ENCODE measurements around the gene GLTP. TPM values are rescaled to one million over a fixed set of nuclear protein-coding genes. Genes with fewer than 3 reads are reported as not detected.
A peak's percentile ranks its signal among the peaks of the same experiment; 100 is the strongest.

GLTP gene
- total RNA-seq, 1 donor from 2014 or later: 48.7 TPM

GRCh38 chr12:109879351-109880042 lies 844 bp downstream of the GLTP start:
- peak overlapping the region; percentile 98 for H3K4me3 Mint-ChIP-seq
- no peaks in the 10 kb centered on the region for H3K36me3 Mint-ChIP-seq
- no peak for DNase-seq (ENCODE audit: extremely low spot score, unreplicated experiment)
- TF ChIP-seq CTCF (conservative IDR thresholded peaks at IDR 0.05): no peak
- peaks cover 50% of the 10 kb centered on the region for H3K4me1 Mint-ChIP-seq (ENCODE audit: unreplicated experiment)
- peak overlapping the region; percentile 94 for H3K27ac Mint-ChIP-seq
- no peaks in the 10 kb centered on the region for H3K9me3 Mint-ChIP-seq
- H3K27me3 Mint-ChIP-seq: peaks cover 19% of the 10 kb centered on the region

- no peaks in the 10 kb centered on the region for H3K9me3 Mint-ChIP-seq
- peaks cover 50% of the 10 kb centered on the region for H3K4me1 Mint-ChIP-seq (ENCODE audit: unreplicated experiment)
- H3K36me3 Mint-ChIP-seq: no peaks in the 10 kb centered on the region
- no peak for DNase-seq (ENCODE audit: extremely low spot score, unreplicated experiment)
- peak overlapping the region; percentile 98 for H3K4me3 Mint-ChIP-seq
- H3K27ac Mint-ChIP-seq: peak overlapping the region; percentile 94
- H3K27me3 Mint-ChIP-seq: peaks cover 19% of the 10 kb centered on the region
- no peak for TF ChIP-seq CTCF (conservative IDR thresholded peaks at IDR 0.05)
Observed at GRCh38 chr12:109878749-109879148, 1.6 kb downstream of the GLTP start.

- H3K4me3 Mint-ChIP-seq: peak overlapping the region; percentile 98
- H3K27me3 Mint-ChIP-seq: peaks cover 17% of the 10 kb centered on the region
- no peaks in the 10 kb centered on the region for H3K36me3 Mint-ChIP-seq
- no peaks in the 10 kb centered on the region for H3K9me3 Mint-ChIP-seq
- H3K27ac Mint-ChIP-seq: peak overlapping the region; percentile 94
- no peak for TF ChIP-seq CTCF (conservative IDR thresholded peaks at IDR 0.05)
- peaks cover 50% of the 10 kb centered on the region for H3K4me1 Mint-ChIP-seq (ENCODE audit: unreplicated experiment)
- no peak for DNase-seq (ENCODE audit: extremely low spot score, unreplicated experiment)
Observed at GRCh38 chr12:109878247-109878625, 2.1 kb downstream of the GLTP start.

- TF ChIP-seq CTCF (conservative IDR thresholded peaks at IDR 0.05): no peak
- DNase-seq (ENCODE audit: extremely low spot score, unreplicated experiment): no peak
- Mint-ChIP-seq H3K9me3 (no peaks in the 10 kb centered on the region), H3K36me3 (no peaks in the 10 kb centered on the region), H3K27ac (peak overlapping the region; percentile 94), H3K27me3 (peaks cover 15% of the 10 kb centered on the region), H3K4me1 (ENCODE audit: unreplicated experiment) (peaks cover 52% of the 10 kb centered on the region), H3K4me3 (peak overlapping the region; percentile 98)
Observed at GRCh38 chr12:109877504-109878246, 2.7 kb downstream of the GLTP start.

- Mint-ChIP-seq H3K27me3 (peaks cover 6% of the 10 kb centered on the region), H3K27ac (peak overlapping the region; percentile 96), H3K9me3 (no peaks in the 10 kb centered on the region), H3K4me1 (ENCODE audit: unreplicated experiment) (peaks cover 57% of the 10 kb centered on the region), H3K36me3 (peaks cover 2% of the 10 kb centered on the region), H3K4me3 (peak overlapping the region; percentile 79)
- no peak for TF ChIP-seq CTCF (conservative IDR thresholded peaks at IDR 0.05)
- no peak for DNase-seq (ENCODE audit: extremely low spot score, unreplicated experiment)
Observed at GRCh38 chr12:109876406-109876805, 3.9 kb downstream of the GLTP start.
